ENCODE measurements around the gene TNNI3K. TPM values are rescaled to one million over a fixed set of nuclear protein-coding genes. Genes with fewer than 3 reads are reported as not detected.
A peak's percentile ranks its signal among the peaks of the same experiment; 100 is the strongest.

Gene TNNI3K
- total RNA-seq, 1 donor from 2014 or later: not detected

DNA sequence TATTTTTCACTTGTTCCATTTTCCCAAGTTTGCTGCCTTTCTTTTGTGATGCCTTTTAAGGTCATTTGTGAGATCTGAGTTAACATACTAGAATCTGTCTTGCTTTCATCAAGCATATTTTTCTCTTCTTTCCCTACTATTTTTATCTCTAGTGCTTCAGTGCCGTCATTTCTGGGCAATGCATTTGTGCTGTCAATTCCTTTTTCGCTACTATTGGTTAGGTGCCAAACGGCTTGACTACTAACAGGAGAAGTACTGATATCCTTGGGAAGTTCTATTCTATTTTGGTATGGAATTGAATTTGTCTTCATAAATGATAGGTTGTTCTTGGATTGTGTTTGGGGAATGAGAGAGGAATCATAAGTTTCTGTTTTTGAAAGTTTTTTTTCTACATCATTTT lies 235.1 kb downstream of the TNNI3K start:
- H3K4me3 Mint-ChIP-seq (ENCODE audit: low read depth): no peak overlapping the region
- H3K9me3 Mint-ChIP-seq: no peaks in the 10 kb centered on the region
- no peaks in the 10 kb centered on the region for H3K27me3 Mint-ChIP-seq (ENCODE audit: low read depth)
- no peaks in the 10 kb centered on the region for H3K36me3 Mint-ChIP-seq (ENCODE audit: low read depth)
- intact Hi-C loops (cut with micrococcal nuclease): no loop called here
- H3K4me1 Mint-ChIP-seq (ENCODE audit: low read depth): no peaks in the 10 kb centered on the region
- no peak overlapping the region for H3K27ac Mint-ChIP-seq
- DNase-seq (ENCODE audit: low spot score): no peak

DNA sequence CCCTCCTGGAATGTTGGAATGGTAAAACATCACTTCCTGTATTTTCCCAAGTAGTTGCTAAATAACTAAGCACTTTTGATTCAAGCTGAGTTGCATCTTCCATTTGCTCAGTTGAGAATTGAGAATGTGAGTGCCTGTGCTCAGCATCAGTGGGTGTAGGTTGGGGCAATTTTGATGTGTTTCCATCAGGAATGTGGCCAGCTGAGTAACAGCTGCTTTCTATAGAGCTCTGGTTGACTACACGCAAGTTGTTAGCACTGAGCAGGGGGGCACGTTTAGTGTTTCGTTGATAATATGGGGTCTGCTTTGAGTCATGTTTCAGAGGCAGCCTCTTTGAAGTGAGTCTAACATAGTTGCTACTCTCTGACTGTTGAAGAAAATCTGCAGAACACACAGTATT lies 235.7 kb downstream of the TNNI3K start:
- Mint-ChIP-seq H3K36me3 (ENCODE audit: low read depth) (no peaks in the 10 kb centered on the region), H3K9me3 (no peaks in the 10 kb centered on the region), H3K4me1 (ENCODE audit: low read depth) (no peaks in the 10 kb centered on the region), H3K4me3 (ENCODE audit: low read depth) (no peak overlapping the region), H3K27ac (no peak overlapping the region), H3K27me3 (ENCODE audit: low read depth) (no peaks in the 10 kb centered on the region)
- no peak for DNase-seq (ENCODE audit: low spot score)
- intact Hi-C loops (cut with micrococcal nuclease): no loop called here

DNA sequence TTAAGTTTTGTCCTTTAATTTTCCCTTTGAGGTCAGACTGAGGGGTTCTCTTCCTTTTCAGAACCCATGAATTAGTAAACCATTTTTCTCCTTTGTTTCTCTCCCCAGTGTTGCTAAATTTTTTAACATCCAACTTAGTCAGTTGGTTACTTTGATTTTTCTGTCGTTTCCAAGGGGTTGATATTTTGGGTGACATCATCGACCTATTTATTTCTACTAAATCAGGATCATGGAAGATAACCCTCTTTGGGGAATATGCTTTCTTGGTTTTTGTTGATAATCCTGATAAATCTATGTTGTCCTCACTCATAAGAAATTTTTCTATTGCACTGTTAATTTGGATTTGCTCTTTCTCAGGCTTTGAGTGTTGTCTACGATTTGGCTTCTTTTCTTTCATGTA lies 236.3 kb downstream of the TNNI3K start:
- no peak for DNase-seq (ENCODE audit: low spot score)
- intact Hi-C loops (cut with micrococcal nuclease): no loop called here
- no peaks in the 10 kb centered on the region for H3K36me3 Mint-ChIP-seq (ENCODE audit: low read depth)
- H3K9me3 Mint-ChIP-seq: no peaks in the 10 kb centered on the region
- no peaks in the 10 kb centered on the region for H3K27me3 Mint-ChIP-seq (ENCODE audit: low read depth)
- no peak overlapping the region for H3K4me3 Mint-ChIP-seq (ENCODE audit: low read depth)
- no peak overlapping the region for H3K27ac Mint-ChIP-seq
- no peaks in the 10 kb centered on the region for H3K4me1 Mint-ChIP-seq (ENCODE audit: low read depth)

DNA sequence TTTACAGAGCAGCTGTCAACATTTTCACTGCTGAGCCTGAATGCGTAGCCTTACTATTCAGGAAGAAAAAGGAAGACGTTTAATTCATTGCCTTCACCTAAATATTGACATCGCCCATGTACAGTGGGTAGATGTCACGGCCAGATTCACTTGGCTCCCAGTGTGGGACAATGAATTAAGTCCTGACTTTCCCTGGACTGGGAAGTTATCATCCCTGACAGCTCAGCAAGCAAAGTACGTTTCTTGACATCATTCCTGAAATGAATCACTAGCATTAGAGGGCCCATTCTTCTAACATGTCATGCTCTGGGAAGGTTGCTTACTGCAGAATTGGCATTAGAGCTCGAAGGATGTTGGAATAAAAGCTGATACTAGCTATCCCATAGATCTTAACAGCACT lies 239.4 kb downstream of the TNNI3K start:
- H3K27ac Mint-ChIP-seq: no peak overlapping the region
- H3K9me3 Mint-ChIP-seq: no peaks in the 10 kb centered on the region
- no peaks in the 10 kb centered on the region for H3K27me3 Mint-ChIP-seq (ENCODE audit: low read depth)
- H3K4me3 Mint-ChIP-seq (ENCODE audit: low read depth): no peak overlapping the region
- intact Hi-C loops (cut with micrococcal nuclease): no loop called here
- no peaks in the 10 kb centered on the region for H3K36me3 Mint-ChIP-seq (ENCODE audit: low read depth)
- no peaks in the 10 kb centered on the region for H3K4me1 Mint-ChIP-seq (ENCODE audit: low read depth)
- DNase-seq (ENCODE audit: low spot score): no peak

DNA sequence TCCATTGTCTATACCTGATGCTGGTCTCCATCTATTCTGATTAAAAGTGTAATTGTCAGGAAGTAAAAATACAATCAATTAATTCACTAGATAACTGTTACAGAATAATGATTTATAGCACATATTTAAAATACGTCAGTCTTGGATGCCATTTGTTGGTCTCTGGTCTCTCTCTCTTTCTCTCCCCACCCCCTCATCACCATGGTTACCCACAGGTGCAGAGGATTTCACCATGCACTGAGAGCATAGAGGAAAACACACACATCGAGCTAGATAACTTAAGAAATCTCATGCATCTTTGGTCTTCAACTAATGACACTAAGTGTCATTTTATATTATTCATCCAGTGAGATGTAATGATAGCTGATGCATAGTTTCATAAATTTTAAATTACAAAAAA lies 243.8 kb downstream of the TNNI3K start:
- no peaks in the 10 kb centered on the region for H3K9me3 Mint-ChIP-seq
- no peak overlapping the region for H3K27ac Mint-ChIP-seq
- no peaks in the 10 kb centered on the region for H3K36me3 Mint-ChIP-seq (ENCODE audit: low read depth)
- no peaks in the 10 kb centered on the region for H3K4me1 Mint-ChIP-seq (ENCODE audit: low read depth)
- DNase-seq (ENCODE audit: low spot score): no peak
- no peak overlapping the region for H3K4me3 Mint-ChIP-seq (ENCODE audit: low read depth)
- H3K27me3 Mint-ChIP-seq (ENCODE audit: low read depth): no peaks in the 10 kb centered on the region
- intact Hi-C loops (cut with micrococcal nuclease): no loop called here

DNA sequence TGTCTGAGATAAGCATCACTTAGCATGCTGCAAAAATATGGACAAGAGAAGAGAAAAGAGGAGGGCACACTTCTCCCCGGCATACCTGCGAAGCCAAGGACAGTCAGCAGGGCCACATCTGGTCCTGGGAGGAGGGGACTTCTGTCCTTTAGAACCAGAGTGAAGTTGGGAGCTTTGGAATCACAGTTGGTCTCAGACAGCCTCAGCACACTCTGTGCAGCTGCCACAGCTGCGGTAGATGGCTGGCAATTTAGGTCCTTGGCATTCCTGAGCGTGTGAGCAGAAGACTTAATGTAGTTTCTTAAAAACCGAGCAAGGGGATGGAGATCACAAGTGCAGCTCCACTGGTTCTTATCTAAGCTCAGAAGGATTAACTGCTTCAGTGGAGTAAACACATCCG lies 244.9 kb downstream of the TNNI3K start:
- Mint-ChIP-seq H3K9me3 (no peaks in the 10 kb centered on the region), H3K4me3 (ENCODE audit: low read depth) (no peak overlapping the region), H3K27ac (no peak overlapping the region), H3K4me1 (ENCODE audit: low read depth) (no peaks in the 10 kb centered on the region), H3K27me3 (ENCODE audit: low read depth) (no peaks in the 10 kb centered on the region), H3K36me3 (ENCODE audit: low read depth) (no peaks in the 10 kb centered on the region)
- intact Hi-C loops (cut with micrococcal nuclease): no loop called here
- no peak for DNase-seq (ENCODE audit: low spot score)

DNA sequence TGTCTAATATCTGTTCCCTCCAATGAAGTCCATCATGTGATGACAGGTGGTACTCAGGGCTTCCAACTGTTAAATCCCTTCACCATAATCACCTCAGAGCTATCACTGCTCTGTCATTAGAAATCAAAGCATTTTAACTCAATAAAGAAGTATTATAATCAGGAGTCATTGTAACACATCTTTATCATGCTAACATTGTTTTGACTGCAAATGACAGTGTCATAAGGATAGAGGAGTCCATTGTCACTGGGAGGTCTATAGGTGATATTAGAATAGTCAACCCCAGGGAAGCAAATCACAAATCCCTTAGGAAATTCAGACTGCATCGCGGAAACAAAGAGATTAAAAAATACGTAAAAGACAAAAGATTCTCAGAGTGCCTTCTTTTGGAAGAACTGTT lies 246.4 kb downstream of the TNNI3K start:
- no peak overlapping the region for H3K27ac Mint-ChIP-seq
- no peaks in the 10 kb centered on the region for H3K9me3 Mint-ChIP-seq
- no peaks in the 10 kb centered on the region for H3K27me3 Mint-ChIP-seq (ENCODE audit: low read depth)
- no peak overlapping the region for H3K4me3 Mint-ChIP-seq (ENCODE audit: low read depth)
- H3K4me1 Mint-ChIP-seq (ENCODE audit: low read depth): no peaks in the 10 kb centered on the region
- DNase-seq (ENCODE audit: low spot score): no peak
- intact Hi-C loops (cut with micrococcal nuclease): no loop called here
- H3K36me3 Mint-ChIP-seq (ENCODE audit: low read depth): no peaks in the 10 kb centered on the region

DNA sequence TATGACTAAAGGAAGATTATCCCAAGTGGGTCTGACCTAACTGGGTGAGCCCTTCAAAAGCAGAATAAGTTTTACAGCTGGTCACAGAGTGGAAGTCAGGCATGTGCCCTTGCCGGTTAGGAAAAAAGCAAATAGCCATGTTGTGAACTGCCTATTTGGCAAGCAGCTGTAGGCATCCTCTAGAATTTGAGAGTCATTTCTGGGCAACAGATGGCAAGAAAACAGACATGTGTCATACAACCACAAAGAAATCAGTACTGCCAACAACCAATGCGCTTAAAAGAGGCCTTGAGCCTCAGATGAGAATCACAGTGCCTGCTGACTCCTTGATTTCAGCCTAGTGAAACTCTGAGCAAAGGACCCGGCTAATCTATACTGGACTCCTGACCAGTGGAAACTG lies 250.4 kb downstream of the TNNI3K start:
- no peak for DNase-seq (ENCODE audit: low spot score)
- intact Hi-C loops (cut with micrococcal nuclease): no loop called here
- Mint-ChIP-seq H3K4me3 (ENCODE audit: low read depth) (no peak overlapping the region), H3K9me3 (no peaks in the 10 kb centered on the region), H3K27ac (no peak overlapping the region), H3K27me3 (ENCODE audit: low read depth) (no peaks in the 10 kb centered on the region), H3K4me1 (ENCODE audit: low read depth) (no peaks in the 10 kb centered on the region), H3K36me3 (ENCODE audit: low read depth) (no peaks in the 10 kb centered on the region)

DNA sequence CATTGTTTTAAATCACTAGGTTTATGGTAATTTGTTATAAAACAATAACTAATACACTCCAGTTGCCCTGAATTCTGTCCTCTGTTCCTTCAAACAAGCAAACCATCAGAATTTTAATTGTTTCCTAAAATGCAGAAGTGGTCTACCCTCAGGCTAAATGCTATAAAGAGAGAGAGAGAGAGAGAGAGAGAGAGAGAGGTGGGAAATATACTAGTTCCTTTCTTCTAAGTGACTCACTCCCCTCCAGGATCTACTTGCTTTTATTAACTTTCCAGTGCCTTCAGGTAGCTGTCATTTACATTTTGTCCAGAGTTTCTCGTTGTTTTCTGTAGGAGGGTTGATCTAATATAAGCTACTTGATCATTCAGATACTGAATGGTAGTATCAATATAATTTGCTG lies 250.8 kb downstream of the TNNI3K start:
- Mint-ChIP-seq H3K36me3 (ENCODE audit: low read depth) (no peaks in the 10 kb centered on the region), H3K9me3 (no peaks in the 10 kb centered on the region), H3K27ac (no peak overlapping the region), H3K4me1 (ENCODE audit: low read depth) (no peaks in the 10 kb centered on the region), H3K4me3 (ENCODE audit: low read depth) (no peak overlapping the region), H3K27me3 (ENCODE audit: low read depth) (no peaks in the 10 kb centered on the region)
- DNase-seq (ENCODE audit: low spot score): no peak
- intact Hi-C loops (cut with micrococcal nuclease): no loop called here

DNA sequence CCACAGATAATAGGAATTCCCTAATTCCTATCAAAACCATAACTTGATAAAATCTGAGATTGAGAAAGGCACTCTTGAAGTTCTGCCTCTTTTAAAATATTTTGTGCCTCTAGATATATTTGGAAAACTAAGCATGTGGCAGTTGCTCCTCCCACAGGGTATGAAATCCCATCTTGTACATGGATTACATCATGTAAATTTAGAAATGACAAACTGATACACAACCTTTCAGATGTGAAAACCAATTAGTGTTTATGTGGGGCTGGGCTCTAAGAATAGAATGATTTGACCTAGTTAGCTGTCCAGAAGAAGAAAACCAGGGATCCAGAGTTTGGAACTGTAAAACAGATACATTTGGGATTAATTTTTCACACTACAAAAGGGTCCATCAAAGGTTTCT lies 261.5 kb downstream of the TNNI3K start:
- Mint-ChIP-seq H3K27ac (no peak overlapping the region), H3K27me3 (ENCODE audit: low read depth) (no peaks in the 10 kb centered on the region), H3K36me3 (ENCODE audit: low read depth) (no peaks in the 10 kb centered on the region), H3K4me1 (ENCODE audit: low read depth) (no peaks in the 10 kb centered on the region), H3K9me3 (no peaks in the 10 kb centered on the region), H3K4me3 (ENCODE audit: low read depth) (no peak overlapping the region)
- DNase-seq (ENCODE audit: low spot score): no peak
- intact Hi-C loops (cut with micrococcal nuclease): no loop called here

DNA sequence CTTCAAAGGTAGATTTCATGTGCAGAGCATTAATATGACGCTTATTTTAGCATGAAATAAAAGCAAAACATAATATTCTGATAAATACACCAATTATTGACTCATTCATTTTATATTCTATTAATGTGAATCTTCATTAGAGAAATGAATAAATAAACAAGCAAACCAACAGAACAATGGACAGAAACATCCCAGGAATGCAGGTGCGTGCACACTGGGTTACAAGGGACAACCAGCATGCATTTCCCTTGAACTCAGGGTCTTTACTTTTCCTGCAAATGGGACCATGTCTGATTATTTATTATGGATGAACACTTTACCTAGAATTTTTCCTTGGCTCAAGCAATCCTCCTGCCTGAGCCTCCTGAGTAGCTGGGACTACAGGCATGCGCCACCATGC lies 263.7 kb downstream of the TNNI3K start:
- no peaks in the 10 kb centered on the region for H3K9me3 Mint-ChIP-seq
- H3K27ac Mint-ChIP-seq: no peak overlapping the region
- DNase-seq (ENCODE audit: low spot score): no peak
- H3K4me1 Mint-ChIP-seq (ENCODE audit: low read depth): no peaks in the 10 kb centered on the region
- H3K27me3 Mint-ChIP-seq (ENCODE audit: low read depth): no peaks in the 10 kb centered on the region
- H3K36me3 Mint-ChIP-seq (ENCODE audit: low read depth): no peaks in the 10 kb centered on the region
- intact Hi-C loops (cut with micrococcal nuclease): no loop called here
- H3K4me3 Mint-ChIP-seq (ENCODE audit: low read depth): no peak overlapping the region

DNA sequence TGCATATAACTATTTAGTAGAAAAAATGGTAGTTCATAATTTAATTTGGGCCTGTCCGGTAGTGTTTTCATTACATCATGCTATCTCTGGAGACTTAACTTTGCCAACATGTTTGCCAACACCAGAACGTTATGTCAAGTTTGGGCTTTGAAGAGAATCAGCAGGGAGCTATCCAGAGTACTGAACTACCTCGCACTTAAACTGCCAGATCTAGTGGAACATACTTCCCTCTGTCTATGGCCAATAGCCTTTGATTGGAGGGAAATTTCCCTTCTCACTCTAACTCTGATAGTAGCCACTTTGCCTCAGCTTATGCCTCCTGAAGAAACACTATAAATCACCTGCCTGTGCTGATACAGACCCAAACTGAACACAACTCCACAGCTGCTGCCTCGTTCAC lies 267.2 kb downstream of the TNNI3K start:
- Mint-ChIP-seq H3K27me3 (ENCODE audit: low read depth) (no peaks in the 10 kb centered on the region), H3K36me3 (ENCODE audit: low read depth) (no peaks in the 10 kb centered on the region), H3K27ac (no peak overlapping the region), H3K4me1 (ENCODE audit: low read depth) (no peaks in the 10 kb centered on the region), H3K9me3 (no peaks in the 10 kb centered on the region), H3K4me3 (ENCODE audit: low read depth) (no peak overlapping the region)
- DNase-seq (ENCODE audit: low spot score): no peak
- intact Hi-C loops (cut with micrococcal nuclease): no loop called here

DNA sequence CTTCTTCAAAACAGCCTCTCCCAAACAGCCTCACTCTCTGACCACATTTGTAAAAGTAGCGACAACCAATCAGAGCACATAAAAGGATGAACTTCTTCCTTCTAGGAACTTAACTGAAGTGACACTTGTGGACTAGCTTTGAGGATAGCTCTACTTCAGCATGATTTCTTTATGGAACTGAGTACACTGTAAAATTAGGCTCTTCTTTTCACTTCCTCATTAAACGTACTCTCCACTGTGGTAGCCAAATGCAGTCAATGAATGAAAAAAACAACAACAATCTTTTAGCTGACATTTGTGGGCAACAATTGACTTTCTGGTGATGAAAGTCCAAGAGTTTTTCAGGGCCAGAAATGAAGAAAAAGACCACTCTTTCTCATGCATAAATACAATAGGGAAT lies 267.7 kb downstream of the TNNI3K start:
- no peak for DNase-seq (ENCODE audit: low spot score)
- Mint-ChIP-seq H3K9me3 (no peaks in the 10 kb centered on the region), H3K27ac (no peak overlapping the region), H3K4me1 (ENCODE audit: low read depth) (no peaks in the 10 kb centered on the region), H3K4me3 (ENCODE audit: low read depth) (no peak overlapping the region), H3K27me3 (ENCODE audit: low read depth) (no peaks in the 10 kb centered on the region), H3K36me3 (ENCODE audit: low read depth) (no peaks in the 10 kb centered on the region)
- intact Hi-C loops (cut with micrococcal nuclease): no loop called here

DNA sequence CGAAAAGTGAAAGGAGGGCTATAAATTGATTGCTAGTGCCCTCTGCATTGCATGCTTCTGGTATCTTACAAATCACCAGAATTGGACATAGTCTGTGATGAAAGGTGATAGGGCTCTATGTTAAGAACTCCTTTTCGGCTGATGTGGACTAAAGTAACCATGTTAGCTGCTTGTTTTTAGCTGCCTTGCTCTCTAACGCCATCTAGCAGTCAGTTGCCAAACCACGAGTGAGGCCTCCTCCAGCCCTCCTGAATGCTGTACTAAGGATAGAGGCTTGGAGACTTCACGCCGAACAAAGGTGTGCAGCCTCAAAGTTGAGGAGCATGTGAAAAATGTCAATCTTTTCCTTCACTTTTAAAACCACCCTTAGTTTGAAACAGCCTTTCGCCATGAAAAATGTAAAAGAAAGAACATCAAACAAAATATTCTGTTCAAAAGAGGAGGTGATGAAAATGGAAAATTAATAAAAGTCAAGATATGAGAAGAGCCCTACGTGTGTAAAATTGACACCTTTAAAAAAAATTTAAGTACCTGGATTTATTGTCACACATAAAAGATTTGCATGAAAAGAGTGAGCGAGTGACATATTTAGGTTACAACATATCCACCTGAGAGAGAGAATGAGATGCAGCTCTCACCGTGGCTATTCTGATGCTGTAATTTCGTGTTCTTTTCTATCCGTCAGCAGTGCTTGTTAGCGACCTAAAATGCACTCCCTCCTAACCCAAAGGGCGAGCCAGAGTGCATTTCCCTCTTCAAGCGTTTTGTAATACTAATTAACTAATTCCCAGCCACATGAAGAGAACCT lies 269.1 kb downstream of the TNNI3K start:
- no peaks in the 10 kb centered on the region for H3K36me3 Mint-ChIP-seq (ENCODE audit: low read depth)
- no peaks in the 10 kb centered on the region for H3K27me3 Mint-ChIP-seq (ENCODE audit: low read depth)
- no peaks in the 10 kb centered on the region for H3K4me1 Mint-ChIP-seq (ENCODE audit: low read depth)
- H3K4me3 Mint-ChIP-seq (ENCODE audit: low read depth): no peak overlapping the region
- peak; percentile 12 for DNase-seq (ENCODE audit: low spot score)
- intact Hi-C loops (cut with micrococcal nuclease): no loop called here
- no peak overlapping the region for H3K27ac Mint-ChIP-seq
- no peaks in the 10 kb centered on the region for H3K9me3 Mint-ChIP-seq

Data from activated T-helper 2 cell treated with anti-CD3 and anti-CD28 coated beads, Interferon-gamma antibody, Interleukin-2, Interleukin-4, amounts not matched to agents 10 μg/mL and 5 μg/mL and 100 μg/mL, durations not matched to agents 14 hours and 24 hours and 36 hours (primary cell).